Kidney (tissue), 14 donors: ENCODE measurements around the gene SCARF1. TPM values are rescaled to one million over a fixed set of nuclear protein-coding genes. Genes with fewer than 3 reads are reported as not detected.

Source experiments
- DNase-seq, 5 donors: peaks; one replicate each; pipeline ENCODE4 v3.0.0-alpha.2; 2013 to 2020
- FAIRE-seq: peaks from 2 replicates; lab custom pipeline; 2012; peaks lifted over from hg19 to GRCh38; lab: Jason Lieb, UNC
- H3K27ac ChIP-seq, 2 donors: one replicate each; pipeline ENCODE4 v1.7.0; 2013; ENCODE audit warnings: low read depth in 2 of 2, low read length in 2 of 2, inconsistent platforms in 1 of 2
- H3K27me3 ChIP-seq: one replicate; pipeline ENCODE4 v1.7.1; 2013; ENCODE audit warnings: low read length, inconsistent platforms; ENCODE audit not compliant: control insufficient read depth, insufficient read depth
- H3K36me3 ChIP-seq, 3 donors: one replicate each; pipeline versions ENCODE4 v1.7.0 to v1.7.1; 2013; ENCODE audit warnings: low read length in 3 of 3, control low read depth in 1 of 3, inconsistent platforms in 1 of 3; ENCODE audit not compliant: insufficient read depth in 3 of 3, control insufficient read depth in 2 of 3
- H3K4me1 ChIP-seq, 3 donors: one replicate each; pipeline versions ENCODE4 v1.7.0 to v1.7.1; 2013; ENCODE audit warnings: low read length in 3 of 3, inconsistent platforms in 1 of 3, low read depth in 1 of 3; ENCODE audit not compliant: control insufficient read depth in 2 of 3, insufficient read depth in 2 of 3
- H3K4me3 ChIP-seq, 3 donors: one replicate each; pipeline versions ENCODE4 v1.7.0 to v1.8.1; 2013; ENCODE audit warnings: low read length in 3 of 3, control low read depth in 1 of 3, inconsistent platforms in 1 of 3
- H3K9ac ChIP-seq, 3 donors: one replicate each; pipeline versions ENCODE4 v1.7.0 to v1.7.1; 2013; ENCODE audit warnings: low read length in 3 of 3, control low read depth in 1 of 3, inconsistent platforms in 1 of 3
- H3K9me3 ChIP-seq, 3 donors: one replicate each; pipeline versions ENCODE4 v1.7.0 to v1.7.1; 2013; ENCODE audit warnings: low read length in 3 of 3, control low read depth in 1 of 3, inconsistent platforms in 1 of 3; ENCODE audit not compliant: control insufficient read depth in 2 of 3, insufficient read depth in 1 of 3
- CTCF ChIP-seq: IDR thresholded peaks from 3 replicates; pipeline ENCODE4 v1.5.1; 2012; ENCODE audit warnings: mild to moderate bottlenecking, moderate library complexity, borderline replicate concordance; ENCODE audit not compliant: insufficient read depth; ENCODE audit errors: extremely low read depth
- intact Hi-C: fragments of 100-400 bp; cut with DNase I; formaldehyde crosslinking; loops from one replicate; pipeline ENCODE4 v1.11.1; 2022
- polyA plus RNA-seq: library from polyadenylated mRNA; stranded (reverse); fragments of 350-450 nt; fragmentation: Illumina TruSeq; extraction: RNeasy Lipid Tissue Mini Kit (QIAGEN cat#74804); gene quantifications from one replicate; pipeline ENCODE4 v1.2.3, GENCODE V29; 2014; ENCODE audit warnings: low read depth, low replicate concordance; ENCODE audit not compliant: insufficient read depth
- total RNA-seq: library from RNA; stranded (reverse); fragmentation: NEBNext Ultra II Directional; extraction: Animal tissue kit (Norgen Biotek cat#: 25700); gene quantifications from one replicate; pipeline ENCODE4 v1.2.1, GENCODE V29; 2021
- donor health status: control.
- donor health status: control.
- donor health status: control.
- donor health status: control.
- donor health status: control.
- donor health status: DM: yes; HTN: yes; CAD: no.
- donor health status: Normal renal cell carcinoma (clear cell type).

SCARF1 gene
- total and polyA plus RNA-seq, 2 donors from 2014 or later, result 7.0 to 20.1 TPM

GRCh38 chr17:1617620-1618174 is 27.8 kb downstream of the SCARF1 start:
- no peak for TF ChIP-seq CTCF
- H3K27ac ChIP-seq, result peak overlapping the region in 1 of 2 donors; percentile 80
- H3K36me3 ChIP-seq, result peaks cover 0 to 33% (median 6%) of the 10 kb centered on the region in 3 donors
- intact Hi-C loops, result no loop called here
- no peaks in the 10 kb centered on the region for H3K9me3 ChIP-seq
- FAIRE-seq (no peak), DNase-seq (peak in 1 of 5 donors; percentile 47)
- H3K9ac ChIP-seq, result no peak overlapping the region
- H3K27me3 ChIP-seq, result no peaks in the 10 kb centered on the region
- no peak overlapping the region for H3K4me3 ChIP-seq
- peaks cover 0 to 15% (median 15%) of the 10 kb centered on the region in 3 donors for H3K4me1 ChIP-seq

DNA sequence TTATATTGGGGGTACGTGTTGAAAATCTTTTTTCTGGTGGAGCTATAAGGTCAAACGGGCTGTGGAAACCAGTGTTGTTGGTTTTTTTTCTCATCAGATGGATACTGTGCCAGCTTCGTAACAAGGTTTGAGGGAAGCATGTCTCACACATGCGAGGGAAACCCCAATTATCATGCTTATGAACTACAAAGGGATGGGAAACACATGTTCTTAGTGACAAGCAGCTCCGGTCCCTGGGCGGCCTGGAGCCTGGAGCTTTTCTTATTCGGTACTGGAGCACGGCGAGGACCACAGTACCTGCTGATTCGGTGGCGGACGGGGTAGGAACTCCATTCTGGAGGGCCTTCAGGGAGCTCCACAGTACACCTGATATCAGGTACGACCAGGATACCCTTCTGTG is 29.4 kb downstream of the SCARF1 start:
- Histone ChIP-seq H3K4me3 (no peak overlapping the region), H3K36me3 (peaks cover 0 to 31% (median 8%) of the 10 kb centered on the region in 3 donors), H3K4me1 (peaks cover 0 to 8% (median 8%) of the 10 kb centered on the region in 3 donors), H3K27me3 (no peaks in the 10 kb centered on the region), H3K9ac (no peak overlapping the region), H3K27ac (no peak overlapping the region), H3K9me3 (no peaks in the 10 kb centered on the region)
- DNase-seq (no peak), FAIRE-seq (no peak)
- intact Hi-C loops, result no loop called here
- no peak for TF ChIP-seq CTCF

GRCh38 chr17:1612400-1612799 is 33.1 kb downstream of the SCARF1 start:
- peaks cover 0 to 29% (median 8%) of the 10 kb centered on the region in 3 donors for H3K36me3 ChIP-seq
- TF ChIP-seq CTCF, result no peak
- intact Hi-C loops, result no loop called here
- H3K9me3 ChIP-seq, result no peaks in the 10 kb centered on the region
- DNase-seq, result peak in 1 of 5 donors; percentile 34
- peaks cover 0 to 9% (median 7%) of the 10 kb centered on the region in 3 donors for H3K4me1 ChIP-seq
- no peak for FAIRE-seq
- no peak overlapping the region for H3K9ac ChIP-seq
- no peaks in the 10 kb centered on the region for H3K27me3 ChIP-seq
- H3K4me3 ChIP-seq, result no peak overlapping the region
- H3K27ac ChIP-seq, result no peak overlapping the region
